GM12892 (cell line): ENCODE results near the gene ZC3H8.

Source experiments
- POLR2AphosphoS5 ChIP-seq: IDR thresholded peaks from 2 replicates; pipeline ENCODE4 v1.6.1; 2011; ENCODE audit warnings: low read depth, low read length, control low read depth
- TAF1 ChIP-seq: IDR thresholded peaks from 2 replicates; pipeline ENCODE4 v1.6.1; 2011; ENCODE audit warnings: low read depth, mild to moderate bottlenecking, control low read depth, low read length, borderline replicate concordance

- no peak for TF ChIP-seq POLR2AphosphoS5
- no peak for TF ChIP-seq TAF1
Measured at GRCh38 chr2:112164876-112165275, 90.0 kb downstream of the ZC3H8 start.
